CD4-positive, alpha-beta T cell (primary cell): ENCODE results near the gene ARHGAP6. TPM values are rescaled to one million over a fixed set of nuclear protein-coding genes. Genes with fewer than 3 reads are reported as not detected.

ENCODE experiments used
- ATAC-seq: fragments of 200-7000 bp; cut with Tn5 transposase; one replicate; pipeline ENCODE4 v1.10.0; 2022; ENCODE audit warnings: mild to moderate bottlenecking; ENCODE audit not compliant: poor library complexity
- CTCF ChIA-PET: fragments of 350-600 bp; sonication (Branson Sonifier 250); formaldehyde crosslinking; loops from one replicate; lab custom pipeline; 2021; ENCODE audit warnings: antibody characterized with exemption, inconsistent platforms; lab: Charles Lee
- POLR2A ChIA-PET: fragments of 350-600 bp; sonication (Branson Sonifier 250); formaldehyde crosslinking; loops from one replicate; lab custom pipeline; 2021; ENCODE audit warnings: antibody characterized with exemption, inconsistent platforms; lab: Charles Lee
- DNase-seq, 14 experiments: peaks; one replicate each; pipeline ENCODE4 v3.0.0-alpha.2; 2013 to 2020; ENCODE audit warnings: mixed read lengths in 2 of 14
- H3K27ac ChIP-seq, 2 donors: one replicate each; pipeline versions ENCODE4 v1.5.1 to v1.7.0; 2013; ENCODE audit warnings: low read length in 2 of 2, low read depth in 1 of 2, mild to moderate bottlenecking in 1 of 2
- H3K27me3 ChIP-seq, 2 experiments: 1 replicate in 1 of 2; 2 replicates in 1 of 2; pipeline versions ENCODE4 v1.6.1 to v1.7.0; 2013; ENCODE audit warnings: low read length in 2 of 2, control low read depth in 1 of 2, mild to moderate bottlenecking in 1 of 2, moderate library complexity in 1 of 2; ENCODE audit not compliant: insufficient read depth in 2 of 2, control insufficient read depth in 1 of 2
- H3K36me3 ChIP-seq: one replicate; pipeline ENCODE4 v1.6.1; 2013; ENCODE audit warnings: low read length, control low read depth; ENCODE audit not compliant: insufficient read depth
- H3K4me1 ChIP-seq: one replicate; pipeline ENCODE4 v1.6.1; 2013; ENCODE audit warnings: low read length, control low read depth; ENCODE audit not compliant: insufficient read depth
- H3K4me3 ChIP-seq: one replicate; pipeline ENCODE4 v1.5.1; 2013; ENCODE audit warnings: mild to moderate bottlenecking, low read length, moderate library complexity
- H3K9me3 ChIP-seq, 2 experiments: 1 replicate in 1 of 2; 2 replicates in 1 of 2; pipeline versions ENCODE4 v1.6.1 to v1.7.0; 2013; ENCODE audit warnings: low read length in 2 of 2, mild to moderate bottlenecking in 2 of 2, control low read depth in 1 of 2, moderate library complexity in 1 of 2; ENCODE audit not compliant: control insufficient read depth in 1 of 2, insufficient read depth in 1 of 2
- H3K27ac Mint-ChIP-seq: one replicate; pipeline ENCODE4 v1.8.0; 2020; ENCODE audit warnings: mixed read lengths
- H3K27me3 Mint-ChIP-seq: one replicate; pipeline ENCODE4 v1.8.0; 2021; ENCODE audit warnings: mixed read lengths
- H3K36me3 Mint-ChIP-seq: one replicate; pipeline ENCODE4 v1.8.0; 2021; ENCODE audit warnings: low read depth, mixed read lengths
- H3K4me1 Mint-ChIP-seq: one replicate; pipeline ENCODE4 v1.8.0; 2021; ENCODE audit warnings: low read depth, mixed read lengths
- H3K4me3 Mint-ChIP-seq: one replicate; pipeline ENCODE4 v1.8.0; 2020; ENCODE audit warnings: mild to moderate bottlenecking, mixed read lengths
- H3K9me3 Mint-ChIP-seq: one replicate; pipeline ENCODE4 v1.8.0; 2020; ENCODE audit warnings: mixed read lengths
- CTCF ChIP-seq: fragments of 200-600 bp; IDR thresholded peaks from one replicate; pipeline ENCODE4 v1.8.0; 2022; ENCODE audit warnings: antibody characterized with exemption, mild to moderate bottlenecking
- intact Hi-C, 2 experiments: fragments of 100-400 bp; cut with DNase I in 1 of 2; cut with micrococcal nuclease in 1 of 2; formaldehyde crosslinking; loops; one replicate each; pipeline versions ENCODE4 v1.15.1 to v1.9.0; 2023 to 2025; cut with DNase I, micrococcal nuclease
- total RNA-seq, 174 experiments: library from RNA in 2 of 174; stranded (reverse) in 2 of 174; gene quantifications; one replicate each; pipeline ENCODE4 v1.2.3 and lab custom pipeline; 2021 to 2026

The ARHGAP6 gene
- total RNA-seq, 2 experiments from 2014 or later: not detected

DNA sequence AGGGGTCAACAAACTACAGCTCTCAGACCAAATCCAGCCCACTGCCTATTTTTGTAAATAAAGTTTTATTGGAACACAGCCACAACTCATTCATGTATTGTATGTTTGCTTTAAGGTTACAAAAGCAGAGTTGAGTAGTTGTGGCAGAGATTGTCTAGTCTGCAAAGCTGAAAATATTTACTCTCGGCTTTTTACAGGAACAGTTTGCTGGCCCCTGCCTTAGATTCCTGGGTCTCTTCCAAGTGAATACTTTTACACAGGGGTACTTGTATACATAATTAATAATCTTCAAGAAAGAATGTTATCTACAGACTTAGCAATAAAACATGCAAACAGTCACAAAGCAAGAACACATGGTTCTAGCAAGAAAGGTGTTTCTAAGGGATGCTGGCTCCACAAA lies 218.3 kb downstream of the ARHGAP6 start:
- Histone ChIP-seq H3K4me1 (no peaks in the 10 kb centered on the region), H3K36me3 (no peaks in the 10 kb centered on the region), H3K27ac (no peak overlapping the region), H3K4me3 (no peak overlapping the region), H3K27me3 (no peaks in the 10 kb centered on the region), H3K9me3 (no peaks in the 10 kb centered on the region)
- TF ChIP-seq CTCF: no peak
- ChIA-PET POLR2A (no interaction called here), CTCF (no interaction called here)
- Mint-ChIP-seq H3K9me3 (no peaks in the 10 kb centered on the region), H3K4me1 (no peaks in the 10 kb centered on the region), H3K4me3 (no peak overlapping the region), H3K27me3 (peaks cover 7% of the 10 kb centered on the region), H3K36me3 (no peaks in the 10 kb centered on the region), H3K27ac (no peak overlapping the region)
- DNase-seq (no peak), ATAC-seq (no peak)
- intact Hi-C loops: no loop called here

DNA sequence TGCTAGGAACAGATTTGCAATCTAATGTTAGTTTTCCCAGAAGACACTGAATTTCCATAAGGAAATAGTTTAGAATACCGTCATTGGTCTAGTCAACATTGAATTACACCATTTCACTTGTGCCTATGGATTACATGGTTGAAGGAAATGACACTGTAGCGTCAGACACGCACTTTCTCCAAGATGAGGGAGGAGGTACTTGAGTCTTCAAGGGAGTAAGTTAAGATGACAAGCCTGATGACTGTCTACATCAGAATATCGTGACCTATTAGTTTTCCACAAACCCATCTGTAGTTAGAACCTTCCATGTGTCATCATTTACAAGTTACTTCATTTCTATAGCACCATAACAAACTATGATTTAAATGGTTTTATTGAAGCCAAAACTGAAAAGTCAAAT lies 218.8 kb downstream of the ARHGAP6 start:
- intact Hi-C loops: no loop called here
- no peaks in the 10 kb centered on the region for H3K4me1 Mint-ChIP-seq
- H3K36me3 Mint-ChIP-seq: no peaks in the 10 kb centered on the region
- Histone ChIP-seq H3K36me3 (no peaks in the 10 kb centered on the region), H3K4me1 (no peaks in the 10 kb centered on the region), H3K27me3 (no peaks in the 10 kb centered on the region), H3K27ac (no peak overlapping the region), H3K9me3 (no peaks in the 10 kb centered on the region), H3K4me3 (no peak overlapping the region)
- no peak overlapping the region for H3K4me3 Mint-ChIP-seq
- peaks cover 7% of the 10 kb centered on the region for H3K27me3 Mint-ChIP-seq
- no peak for TF ChIP-seq CTCF
- H3K27ac Mint-ChIP-seq: no peak overlapping the region
- DNase-seq: no peak
- no peaks in the 10 kb centered on the region for H3K9me3 Mint-ChIP-seq
- no peak for ATAC-seq
- CTCF ChIA-PET: no interaction called here
- POLR2A ChIA-PET: no interaction called here

- no peaks in the 10 kb centered on the region for H3K4me1 Mint-ChIP-seq
- peaks cover 7% of the 10 kb centered on the region for H3K27me3 Mint-ChIP-seq
- no peak overlapping the region for H3K27ac Mint-ChIP-seq
- ChIA-PET POLR2A (no interaction called here), CTCF (no interaction called here)
- Histone ChIP-seq H3K27me3 (no peaks in the 10 kb centered on the region), H3K27ac (no peak overlapping the region), H3K36me3 (no peaks in the 10 kb centered on the region), H3K4me1 (no peaks in the 10 kb centered on the region), H3K9me3 (no peaks in the 10 kb centered on the region), H3K4me3 (no peak overlapping the region)
- no peaks in the 10 kb centered on the region for H3K9me3 Mint-ChIP-seq
- no peaks in the 10 kb centered on the region for H3K36me3 Mint-ChIP-seq
- TF ChIP-seq CTCF: no peak
- intact Hi-C loops: no loop called here
- no peak overlapping the region for H3K4me3 Mint-ChIP-seq
- DNase-seq (no peak), ATAC-seq (no peak)
These were observed 219.4 kb downstream of the ARHGAP6 start for GRCh38 chrX:11446336-11446735.
